HL-60/S4 (cell line): ENCODE results near the gene REEP2.
"Not testable (repeated sequence)": the region's sequence is repeated elsewhere in the genome, so short reads cannot be mapped to it uniquely, and the experiment has no call there.

Source experiments
- in situ Hi-C: fragments of 300-500 bp; cut with MboI; formaldehyde crosslinking; loops from 2 replicates; pipeline ENCODE4 v1.14.3; 2022; ENCODE audit warnings: low sequenced_read_pairs

Gene REEP2

DNA sequence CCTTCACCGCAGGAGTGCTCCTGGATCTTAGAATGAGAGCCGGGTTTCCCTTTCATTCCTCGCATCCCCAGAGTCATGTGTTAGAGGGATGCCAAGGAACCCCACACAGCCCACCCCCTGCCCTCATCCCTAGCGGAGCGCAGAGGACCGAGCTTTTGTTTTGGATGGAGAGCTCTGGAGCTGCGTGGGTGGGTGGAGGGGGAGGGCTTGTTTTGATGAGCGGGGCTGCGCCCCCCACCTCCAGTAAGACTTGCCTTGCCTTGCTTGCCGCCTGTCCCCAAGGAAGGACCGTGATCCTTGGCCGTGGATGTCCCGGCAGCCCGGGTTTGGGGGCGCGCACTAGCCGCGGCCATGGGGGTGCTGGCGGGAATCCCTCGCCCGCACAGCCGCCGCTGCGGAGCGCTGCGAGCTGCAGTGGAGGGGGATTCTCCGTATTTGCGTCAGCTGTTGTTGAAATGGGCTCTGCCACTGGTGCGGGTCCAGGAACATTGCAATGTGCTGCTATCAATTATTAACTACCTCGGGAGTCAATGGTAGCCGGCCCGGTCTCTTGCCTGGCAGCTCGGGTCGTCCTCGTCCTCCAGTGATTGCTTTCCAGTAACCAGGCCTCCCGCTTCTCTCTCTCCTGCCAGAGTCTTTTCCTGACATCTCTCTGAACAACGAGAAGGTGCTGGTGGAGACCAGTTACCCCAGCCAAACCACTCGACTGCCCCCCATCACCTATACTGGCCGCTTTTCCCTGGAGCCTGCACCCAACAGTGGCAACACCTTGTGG lies 27.5 kb downstream of the REEP2 start:
- in situ Hi-C loops = no loop called here

DNA sequence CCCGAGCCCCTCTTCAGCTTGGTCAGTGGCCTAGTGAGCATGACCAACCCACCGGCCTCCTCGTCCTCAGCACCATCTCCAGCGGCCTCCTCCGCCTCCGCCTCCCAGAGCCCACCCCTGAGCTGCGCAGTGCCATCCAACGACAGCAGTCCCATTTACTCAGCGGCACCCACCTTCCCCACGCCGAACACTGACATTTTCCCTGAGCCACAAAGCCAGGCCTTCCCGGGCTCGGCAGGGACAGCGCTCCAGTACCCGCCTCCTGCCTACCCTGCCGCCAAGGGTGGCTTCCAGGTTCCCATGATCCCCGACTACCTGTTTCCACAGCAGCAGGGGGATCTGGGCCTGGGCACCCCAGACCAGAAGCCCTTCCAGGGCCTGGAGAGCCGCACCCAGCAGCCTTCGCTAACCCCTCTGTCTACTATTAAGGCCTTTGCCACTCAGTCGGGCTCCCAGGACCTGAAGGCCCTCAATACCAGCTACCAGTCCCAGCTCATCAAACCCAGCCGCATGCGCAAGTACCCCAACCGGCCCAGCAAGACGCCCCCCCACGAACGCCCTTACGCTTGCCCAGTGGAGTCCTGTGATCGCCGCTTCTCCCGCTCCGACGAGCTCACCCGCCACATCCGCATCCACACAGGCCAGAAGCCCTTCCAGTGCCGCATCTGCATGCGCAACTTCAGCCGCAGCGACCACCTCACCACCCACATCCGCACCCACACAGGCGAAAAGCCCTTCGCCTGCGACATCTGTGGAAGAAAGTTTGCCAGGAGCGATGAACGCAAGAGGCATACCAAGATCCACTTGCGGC lies 28.2 kb downstream of the REEP2 start:
- in situ Hi-C loops = no loop called here

DNA sequence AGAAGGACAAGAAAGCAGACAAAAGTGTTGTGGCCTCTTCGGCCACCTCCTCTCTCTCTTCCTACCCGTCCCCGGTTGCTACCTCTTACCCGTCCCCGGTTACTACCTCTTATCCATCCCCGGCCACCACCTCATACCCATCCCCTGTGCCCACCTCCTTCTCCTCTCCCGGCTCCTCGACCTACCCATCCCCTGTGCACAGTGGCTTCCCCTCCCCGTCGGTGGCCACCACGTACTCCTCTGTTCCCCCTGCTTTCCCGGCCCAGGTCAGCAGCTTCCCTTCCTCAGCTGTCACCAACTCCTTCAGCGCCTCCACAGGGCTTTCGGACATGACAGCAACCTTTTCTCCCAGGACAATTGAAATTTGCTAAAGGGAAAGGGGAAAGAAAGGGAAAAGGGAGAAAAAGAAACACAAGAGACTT lies 28.9 kb downstream of the REEP2 start:
- in situ Hi-C loops = no loop called here

DNA sequence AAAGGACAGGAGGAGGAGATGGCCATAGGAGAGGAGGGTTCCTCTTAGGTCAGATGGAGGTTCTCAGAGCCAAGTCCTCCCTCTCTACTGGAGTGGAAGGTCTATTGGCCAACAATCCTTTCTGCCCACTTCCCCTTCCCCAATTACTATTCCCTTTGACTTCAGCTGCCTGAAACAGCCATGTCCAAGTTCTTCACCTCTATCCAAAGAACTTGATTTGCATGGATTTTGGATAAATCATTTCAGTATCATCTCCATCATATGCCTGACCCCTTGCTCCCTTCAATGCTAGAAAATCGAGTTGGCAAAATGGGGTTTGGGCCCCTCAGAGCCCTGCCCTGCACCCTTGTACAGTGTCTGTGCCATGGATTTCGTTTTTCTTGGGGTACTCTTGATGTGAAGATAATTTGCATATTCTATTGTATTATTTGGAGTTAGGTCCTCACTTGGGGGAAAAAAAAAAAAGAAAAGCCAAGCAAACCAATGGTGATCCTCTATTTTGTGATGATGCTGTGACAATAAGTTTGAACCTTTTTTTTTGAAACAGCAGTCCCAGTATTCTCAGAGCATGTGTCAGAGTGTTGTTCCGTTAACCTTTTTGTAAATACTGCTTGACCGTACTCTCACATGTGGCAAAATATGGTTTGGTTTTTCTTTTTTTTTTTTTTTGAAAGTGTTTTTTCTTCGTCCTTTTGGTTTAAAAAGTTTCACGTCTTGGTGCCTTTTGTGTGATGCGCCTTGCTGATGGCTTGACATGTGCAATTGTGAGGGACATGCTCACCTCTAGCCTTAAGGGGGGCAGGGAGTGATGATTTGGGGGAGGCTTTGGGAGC lies 29.5 kb downstream of the REEP2 start:
- in situ Hi-C loops = no loop called here

DNA sequence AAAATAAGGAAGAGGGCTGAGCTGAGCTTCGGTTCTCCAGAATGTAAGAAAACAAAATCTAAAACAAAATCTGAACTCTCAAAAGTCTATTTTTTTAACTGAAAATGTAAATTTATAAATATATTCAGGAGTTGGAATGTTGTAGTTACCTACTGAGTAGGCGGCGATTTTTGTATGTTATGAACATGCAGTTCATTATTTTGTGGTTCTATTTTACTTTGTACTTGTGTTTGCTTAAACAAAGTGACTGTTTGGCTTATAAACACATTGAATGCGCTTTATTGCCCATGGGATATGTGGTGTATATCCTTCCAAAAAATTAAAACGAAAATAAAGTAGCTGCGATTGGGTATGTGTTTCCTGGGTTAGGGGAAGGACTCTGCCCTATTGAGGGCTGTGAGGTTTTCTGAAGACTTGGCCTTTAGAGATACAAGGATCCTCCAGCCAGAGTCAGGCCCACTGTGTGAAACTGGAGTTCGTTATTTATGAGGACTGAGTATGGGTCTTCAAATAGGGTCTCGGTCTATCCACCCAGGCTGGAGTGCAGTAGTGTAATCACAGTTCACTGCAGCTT lies 30.2 kb downstream of the REEP2 start:
- in situ Hi-C loops = no loop called here

DNA sequence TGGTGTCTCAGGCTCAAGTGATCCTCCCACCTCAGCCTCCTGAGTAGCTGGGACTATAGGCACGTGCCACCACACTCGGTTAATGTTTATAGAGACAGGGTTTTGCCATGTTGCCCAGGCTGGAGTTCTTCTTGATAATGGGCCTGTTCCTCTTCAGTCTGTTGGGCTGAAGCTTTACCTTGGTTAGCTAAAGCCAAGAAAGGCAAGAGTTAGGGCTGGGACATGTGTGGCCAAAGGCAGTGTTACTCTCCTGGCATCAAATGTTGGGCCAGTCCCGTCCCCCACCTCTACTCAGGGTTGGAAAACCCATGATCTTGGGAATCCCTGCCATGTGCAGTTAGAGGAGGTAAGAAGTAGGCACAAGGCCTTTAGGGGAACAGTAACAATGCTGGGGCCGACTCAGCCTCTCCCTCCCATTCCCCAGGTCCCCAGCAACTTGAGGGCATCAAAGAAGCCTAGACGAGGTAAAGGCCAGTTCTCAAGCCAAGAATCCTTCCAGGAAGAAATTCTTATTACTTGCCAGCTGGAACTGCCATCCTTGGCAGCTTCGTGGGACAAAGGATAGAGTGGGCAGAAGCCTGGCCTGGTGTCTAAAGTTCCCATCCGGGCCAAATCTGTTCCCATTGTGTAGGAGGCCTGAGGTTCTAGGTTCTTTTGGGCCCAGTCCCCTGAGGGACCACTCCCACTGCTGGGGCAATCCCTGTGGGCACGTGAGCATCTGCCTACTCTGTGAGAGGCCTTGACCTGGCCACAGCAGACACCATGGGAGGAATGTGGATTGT lies 30.9 kb downstream of the REEP2 start:
- in situ Hi-C loops = no loop called here

DNA sequence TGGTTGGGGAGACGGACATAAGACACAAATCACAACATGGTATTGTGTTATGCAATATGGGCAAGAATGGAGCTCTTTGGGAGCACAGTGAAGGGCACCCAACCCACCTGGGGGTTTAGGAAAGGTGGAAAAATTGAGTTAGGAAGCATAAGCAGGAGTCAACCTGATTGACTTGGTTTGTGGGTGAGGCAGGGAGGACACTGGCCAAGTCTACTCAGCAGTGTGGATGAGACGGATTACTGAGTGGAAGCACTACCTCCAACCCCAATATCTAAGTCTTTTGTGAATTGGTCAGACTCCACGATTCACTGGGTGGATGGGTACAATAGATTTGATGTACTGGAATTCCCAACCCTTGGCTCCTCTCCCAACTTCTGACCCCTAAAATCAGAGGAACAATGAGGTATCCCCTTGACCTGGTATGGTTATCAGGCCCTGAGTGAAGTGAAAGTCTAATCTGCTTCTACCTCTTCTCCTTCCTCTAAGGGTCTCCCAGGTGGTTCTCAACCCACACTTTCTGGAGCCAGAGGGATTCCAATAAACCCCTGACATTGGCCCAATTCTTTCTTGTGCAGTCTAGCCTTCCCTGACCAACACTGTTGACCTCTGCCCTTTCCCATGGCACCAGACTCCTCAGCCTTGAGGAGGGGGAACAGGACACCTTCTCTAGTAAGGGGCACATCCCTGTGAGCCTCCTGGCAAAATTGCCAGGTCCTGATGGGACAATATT lies 31.6 kb downstream of the REEP2 start:
- in situ Hi-C loops = no loop called here

DNA sequence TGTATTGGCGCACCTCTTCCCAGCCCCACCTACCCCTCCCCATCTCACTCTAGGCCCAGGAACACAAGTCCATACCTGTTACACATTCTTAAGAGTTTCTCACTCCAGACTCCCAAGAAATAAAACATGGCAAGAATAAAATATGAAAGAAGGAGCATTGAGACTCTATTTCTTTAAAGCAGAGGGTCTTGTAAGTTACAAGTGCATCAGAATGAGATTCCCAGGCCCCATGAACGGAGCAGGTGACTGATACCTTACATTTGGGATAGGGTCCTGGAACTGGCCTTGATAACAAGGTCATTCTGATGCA lies 32.1 kb downstream of the REEP2 start:
- in situ Hi-C loops = no loop called here

DNA sequence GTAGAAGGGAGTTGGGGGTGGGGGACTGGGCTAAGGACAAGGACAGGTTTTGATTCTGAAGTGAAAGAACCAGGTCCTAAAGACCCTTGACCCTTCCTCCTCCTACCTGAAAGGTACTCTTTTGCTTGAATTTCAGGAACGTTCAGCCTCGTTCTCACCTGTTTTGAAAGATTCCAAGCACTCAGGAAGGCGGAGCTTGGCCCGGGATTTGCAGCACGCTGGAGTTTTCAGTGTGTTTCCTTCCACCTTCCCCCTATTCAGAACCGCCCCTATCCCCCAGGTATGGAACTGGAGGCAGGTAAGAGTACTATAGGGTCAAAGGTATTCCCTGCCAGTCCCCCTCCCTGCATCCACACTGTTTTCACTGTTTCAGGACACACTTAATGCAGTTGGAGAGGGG lies 33.5 kb downstream of the REEP2 start:
- in situ Hi-C loops = no loop called here

DNA sequence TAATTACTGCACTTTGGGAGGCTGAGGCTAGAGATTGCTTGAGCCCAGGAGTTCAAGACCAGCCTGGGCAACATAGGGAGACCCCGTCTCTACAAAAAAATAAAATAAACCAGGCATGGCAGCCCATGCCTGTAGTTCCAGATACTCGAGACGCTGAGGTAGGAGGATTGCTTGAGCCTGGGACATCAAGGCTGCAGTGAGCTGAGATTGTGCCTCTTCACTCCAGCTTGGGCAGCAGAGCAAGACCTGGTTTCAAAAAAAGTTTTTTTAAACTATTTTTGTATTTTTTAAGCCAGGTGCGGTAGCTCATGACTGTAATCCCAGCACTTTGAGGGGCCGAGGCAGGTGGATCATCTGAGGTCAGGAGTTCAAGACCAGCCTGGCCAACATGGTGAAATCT lies 34.3 kb downstream of the REEP2 start:
- in situ Hi-C loops = not testable (repeated sequence)

DNA sequence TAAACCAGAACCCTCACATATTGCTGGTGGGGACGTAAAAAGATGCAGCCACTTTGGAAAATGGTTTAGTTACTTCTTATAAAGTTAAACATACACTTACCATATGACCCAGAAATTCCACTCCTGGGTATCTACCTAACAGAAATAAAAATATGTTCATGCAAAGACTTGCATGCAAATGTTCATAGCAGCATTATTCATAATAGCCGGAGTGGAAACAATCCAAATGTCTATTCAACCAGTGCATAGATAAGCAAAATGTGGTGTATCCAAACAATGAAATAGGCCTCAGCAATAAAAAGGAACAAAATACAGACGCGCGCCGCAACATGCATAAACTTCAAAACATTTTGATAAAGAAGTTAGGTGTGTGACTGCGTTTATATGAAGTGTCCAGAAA lies 38.1 kb downstream of the REEP2 start:
- in situ Hi-C loops = no loop called here

DNA sequence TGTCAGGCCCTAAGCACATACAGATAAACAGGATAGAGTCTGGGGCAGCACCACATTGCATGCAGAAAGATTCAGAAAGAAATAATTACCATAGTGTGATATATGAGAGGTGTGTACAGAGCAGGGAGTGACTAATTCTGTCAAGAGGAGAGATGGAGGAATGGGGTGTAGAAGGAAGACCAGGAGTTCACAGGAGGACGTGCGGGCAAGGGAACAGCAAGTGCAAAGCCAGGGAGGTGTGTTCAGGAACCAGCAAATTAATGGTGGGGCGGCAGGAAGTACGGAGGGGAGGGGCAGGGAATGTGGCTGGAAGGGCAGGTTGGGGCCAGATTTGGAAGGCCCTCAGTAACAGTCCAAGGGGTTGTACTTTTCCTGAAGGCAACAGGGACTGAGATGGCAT lies 43.8 kb downstream of the REEP2 start:
- in situ Hi-C loops = no loop called here

DNA sequence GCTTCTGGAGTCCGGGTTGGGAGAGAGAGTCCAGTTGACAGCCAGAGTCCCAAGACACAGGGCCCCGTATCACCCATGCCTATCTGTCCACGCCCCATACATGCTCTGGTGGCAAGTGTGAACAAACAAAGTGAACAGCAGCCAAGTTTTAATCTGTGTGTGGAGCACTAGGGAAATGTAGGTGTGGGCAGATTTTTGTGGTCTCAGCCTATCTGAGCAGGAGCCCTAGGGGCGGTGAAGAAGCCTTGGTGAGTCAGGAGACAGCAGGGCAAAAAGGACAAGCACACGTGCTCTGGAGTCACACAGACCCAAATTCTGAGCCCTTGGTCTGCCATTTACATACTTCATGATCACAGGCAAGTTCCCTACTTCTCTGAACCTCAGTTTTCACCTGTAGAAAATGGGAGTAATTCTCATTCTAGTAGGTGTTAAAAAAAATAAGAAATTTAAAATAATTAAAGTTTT lies 49.7 kb downstream of the REEP2 start:
- in situ Hi-C loops = no loop called here

DNA sequence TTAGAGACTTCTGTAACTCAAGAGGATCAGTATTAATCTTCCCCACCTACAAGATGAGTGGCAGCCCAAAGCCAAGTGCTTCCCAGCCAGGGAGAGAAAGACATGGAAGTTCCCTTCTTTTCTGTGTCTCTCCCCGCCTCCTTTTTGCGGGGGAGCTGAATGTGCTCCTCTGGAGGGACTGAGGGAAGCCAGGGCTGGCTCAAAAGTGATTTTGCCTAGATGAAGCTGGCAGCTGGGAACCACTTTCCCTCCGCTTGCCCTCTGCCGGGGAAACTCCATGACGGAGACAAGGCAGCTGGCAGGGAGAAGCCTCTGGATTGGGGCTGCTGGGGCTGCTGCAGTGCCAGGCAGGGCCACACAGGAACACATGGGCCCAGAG lies 50.8 kb downstream of the REEP2 start:
- in situ Hi-C loops = no loop called here

DNA sequence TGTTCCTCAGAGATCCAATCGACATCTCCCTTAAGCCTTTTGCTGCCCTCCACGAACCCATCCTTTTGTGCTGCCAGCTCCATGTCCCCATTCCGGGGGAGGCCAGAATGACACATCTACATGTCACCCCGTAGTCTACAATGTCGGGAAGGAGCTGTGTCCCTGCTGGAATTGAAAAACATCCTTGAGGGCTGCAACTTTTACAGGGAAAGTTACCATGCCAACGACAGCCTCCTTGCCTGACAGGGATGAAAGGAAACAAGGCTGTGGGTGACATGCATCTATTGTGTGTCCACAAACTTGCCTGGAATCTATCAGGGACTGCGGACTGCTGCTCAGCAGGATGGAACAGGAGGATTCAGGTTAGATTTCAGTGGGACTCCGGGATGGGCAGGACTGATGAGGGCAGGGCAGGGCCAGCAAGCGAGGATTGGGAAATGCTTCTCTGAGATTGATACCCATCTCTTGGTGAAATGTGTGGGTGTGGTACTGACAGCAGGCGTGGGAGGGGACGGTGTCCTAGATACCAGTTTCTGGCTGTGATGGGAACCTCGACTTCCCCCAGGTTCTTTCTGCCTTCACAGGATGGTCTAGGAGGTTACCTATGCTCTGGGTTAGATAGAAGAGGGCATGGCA lies 51.9 kb downstream of the REEP2 start:
- in situ Hi-C loops = no loop called here

DNA sequence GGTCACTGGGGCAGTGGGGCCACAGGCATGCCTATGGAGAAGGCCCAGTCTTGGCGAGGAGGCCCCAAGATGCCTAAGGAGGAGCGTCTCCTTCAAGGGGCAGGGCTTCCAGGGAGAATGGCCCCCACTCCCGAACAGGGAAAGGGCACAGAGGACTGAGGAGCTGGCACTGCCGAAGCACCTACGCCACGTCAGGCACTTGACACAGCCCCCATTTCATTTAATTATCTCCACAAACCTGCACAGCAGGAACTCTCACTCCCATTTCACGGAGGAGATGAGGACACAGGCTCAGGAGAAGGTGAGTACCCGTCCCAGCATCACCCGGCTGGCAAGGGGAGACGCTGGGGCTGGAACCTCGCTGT lies 52.4 kb downstream of the REEP2 start:
- in situ Hi-C loops = no loop called here

DNA sequence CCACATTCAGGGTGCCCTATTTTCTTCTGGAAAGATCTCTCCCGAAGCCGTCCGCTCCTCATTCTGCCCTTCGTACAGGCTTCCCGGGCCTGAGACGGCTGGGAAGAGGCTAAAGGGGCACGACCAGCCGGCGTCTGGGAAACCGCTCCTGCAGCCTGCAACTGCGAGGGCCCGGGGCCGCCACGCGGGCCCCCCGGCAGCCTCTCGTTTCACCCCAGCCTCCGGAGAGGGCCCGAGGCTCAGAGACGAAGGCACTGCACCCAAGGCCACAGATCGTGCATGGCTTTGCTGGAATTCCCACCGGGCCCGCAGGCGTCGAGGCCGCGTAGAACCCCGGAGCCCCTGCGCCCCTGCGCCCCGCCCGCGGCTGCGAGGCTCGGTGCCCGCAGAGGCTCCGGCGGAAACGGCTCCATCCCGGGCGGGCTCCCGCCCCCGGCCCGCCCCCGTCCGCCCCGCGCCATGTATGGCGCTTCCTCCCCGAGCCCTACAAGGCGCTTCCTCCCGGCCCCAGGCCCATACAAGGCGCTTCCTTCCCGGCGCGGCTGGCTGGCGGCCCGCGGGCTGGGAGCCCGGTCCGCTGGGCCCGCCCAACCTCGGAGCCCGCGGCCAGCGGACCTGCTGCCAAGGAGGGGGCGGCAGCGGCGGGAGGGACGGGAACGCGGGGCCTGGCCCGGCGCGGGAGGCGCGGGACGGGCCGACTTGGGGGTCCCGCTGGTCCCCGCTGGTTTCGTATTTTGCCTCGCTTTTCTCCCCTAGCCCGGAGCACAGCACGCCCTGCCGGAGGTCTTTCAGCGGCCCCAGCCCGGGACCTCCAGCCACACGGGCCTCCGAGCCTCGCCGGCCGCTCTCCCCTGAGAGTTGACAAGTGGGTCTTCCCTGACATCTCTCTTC lies 53.1 kb downstream of the REEP2 start:
- in situ Hi-C loops = no loop called here

DNA sequence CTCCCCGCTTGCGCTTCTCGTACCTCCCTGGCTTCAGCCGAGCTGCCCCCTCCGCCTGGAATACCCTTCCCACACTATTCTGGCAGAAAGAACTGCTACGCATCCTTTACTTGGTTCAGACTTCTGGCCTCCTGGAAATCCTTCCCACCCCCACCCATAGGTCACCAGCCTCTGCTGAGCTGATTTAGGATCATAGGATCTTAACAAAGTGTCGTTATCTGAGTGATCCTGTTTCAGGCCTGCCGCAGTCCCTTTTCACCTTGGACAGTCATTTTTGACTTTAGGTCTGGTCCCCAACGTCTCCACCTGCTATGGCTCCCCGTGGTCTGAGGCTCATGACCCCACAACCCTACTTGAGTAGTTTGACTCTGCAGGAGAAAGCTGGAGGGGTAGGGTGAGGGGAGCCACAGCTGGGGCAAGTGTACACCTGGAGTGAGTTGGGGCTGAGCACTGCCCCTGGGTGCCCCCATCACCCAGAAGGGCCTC lies 53.7 kb downstream of the REEP2 start:
- in situ Hi-C loops = no loop called here
